Frontal cortex (tissue), 4 donors: ENCODE measurements around the gene CDH11. TPM values are rescaled to one million over a fixed set of nuclear protein-coding genes. Genes with fewer than 3 reads are reported as not detected.
A peak's percentile ranks its signal among the peaks of the same experiment; 100 is the strongest.

Experiments
- DNase-seq, 2 donors: peaks; one replicate each; pipeline ENCODE4 v3.0.0; 2012; ENCODE audit warnings: low spot score in 2 of 2
- FAIRE-seq: peaks from 2 replicates; lab custom pipeline; 2012; peaks lifted over from hg19 to GRCh38; lab: Jason Lieb, UNC
- total RNA-seq: library from RNA; depleted of rRNA; stranded (reverse); fragments of >200 nt; gene quantifications from one replicate; pipeline ENCODE4 v1.2.3, GENCODE V29; 2014
- donor health status: control.
- donor health status: control.
- donor health status: control.

The CDH11 gene
- total RNA-seq, 1 donor from 2014 or later, result 313 TPM

DNA sequence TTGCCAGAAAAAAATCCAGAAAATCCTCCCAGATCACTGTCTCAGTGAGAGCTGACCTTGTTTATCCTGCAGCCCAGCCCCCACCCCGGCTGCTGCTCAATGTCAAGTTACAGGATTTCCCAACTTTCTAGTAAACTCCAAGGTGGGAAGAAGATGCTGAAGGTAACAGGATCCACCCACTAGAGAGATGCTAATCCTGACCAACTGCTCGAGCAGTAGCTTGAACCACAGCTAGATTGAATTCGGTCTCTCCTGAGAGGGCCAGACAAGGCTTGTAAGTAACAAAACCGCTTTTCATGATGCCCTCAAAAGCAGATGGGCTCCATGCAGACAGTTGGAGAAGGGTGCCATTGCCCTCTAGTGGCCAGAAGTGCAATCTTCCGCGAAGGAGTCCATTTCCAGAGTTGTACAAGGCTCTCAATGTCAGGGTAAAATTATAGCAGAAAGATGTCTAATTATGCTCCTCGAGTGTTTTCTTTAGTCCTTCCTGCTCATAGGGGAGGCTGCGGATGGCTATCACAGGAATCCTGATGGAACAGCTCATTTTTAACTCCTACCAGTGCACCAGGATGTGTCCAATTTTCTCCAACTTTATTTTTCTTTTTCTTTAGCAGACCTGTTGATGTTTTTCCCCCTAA is 3.9 kb downstream of the CDH11 start:
- DNase-seq (peak; percentile 49 to 63), FAIRE-seq (peak; percentile 42)

DNA sequence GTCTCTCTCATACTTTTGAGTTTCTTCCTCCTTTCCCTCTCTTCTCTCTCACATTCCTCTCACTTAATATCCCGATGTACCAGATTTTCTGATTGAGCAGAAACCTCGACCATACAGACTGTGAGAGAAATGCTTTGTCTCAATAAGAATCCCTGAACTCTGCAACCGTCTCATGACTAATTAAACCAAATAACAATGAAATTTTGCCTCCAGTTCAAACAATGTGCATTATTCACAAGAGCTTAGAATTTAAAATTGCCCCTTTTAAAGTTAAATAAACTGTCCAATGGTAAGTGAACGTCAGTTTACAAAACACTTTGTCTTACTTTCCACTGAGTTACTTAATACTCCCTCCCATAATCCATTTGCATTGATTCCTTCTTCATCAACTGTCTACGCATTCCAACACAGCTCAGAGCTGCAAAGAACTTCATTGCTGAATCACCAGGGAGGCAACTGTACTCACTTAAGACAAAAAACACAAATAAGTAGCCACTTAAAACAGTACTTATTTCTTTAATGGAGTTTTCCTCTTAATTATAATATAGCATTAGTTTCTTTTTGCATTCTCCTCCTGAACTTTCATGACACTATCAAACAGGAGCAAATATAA is 4.9 kb downstream of the CDH11 start:
- no peak for FAIRE-seq
- no peak for DNase-seq

DNA sequence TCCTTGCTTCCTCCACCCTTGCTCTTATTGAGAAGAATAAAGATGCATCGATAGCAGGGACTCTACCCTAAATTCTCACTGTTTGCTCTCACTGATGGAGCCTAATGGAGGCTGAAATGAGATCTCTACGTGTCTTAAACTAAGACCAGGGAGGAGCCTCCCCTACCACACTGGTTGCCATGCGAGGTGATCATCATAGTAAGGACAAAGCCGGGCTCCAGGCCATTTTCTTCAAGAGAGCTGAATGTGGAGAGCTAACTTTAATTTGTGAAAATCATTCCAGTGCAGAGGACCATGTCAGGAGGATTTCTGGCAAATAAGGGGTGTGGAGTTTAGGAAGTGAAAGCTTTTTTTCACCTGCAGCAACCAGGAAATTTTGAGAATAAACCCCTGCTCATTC is 5.6 kb downstream of the CDH11 start:
- FAIRE-seq (no peak), DNase-seq (no peak)

DNA sequence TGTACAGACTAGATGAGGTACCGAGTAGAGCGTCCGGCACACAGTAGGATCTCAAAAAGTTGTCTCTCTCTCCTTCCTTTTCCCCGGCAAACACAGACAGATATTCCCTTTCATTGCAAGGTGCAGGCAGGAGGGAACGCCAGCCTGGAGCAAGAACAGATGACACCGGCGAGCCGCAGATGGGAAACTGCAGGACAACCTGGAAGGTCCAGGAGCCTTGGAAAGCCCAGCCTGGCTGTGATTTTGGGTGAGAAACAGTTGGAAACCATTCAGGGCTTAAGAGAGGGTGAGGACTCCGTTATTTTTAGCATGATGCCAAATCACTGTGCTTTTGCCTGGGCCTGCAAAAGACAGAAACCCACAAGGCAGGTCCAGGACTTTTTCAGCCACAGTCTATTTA is 7.3 kb downstream of the CDH11 start:
- FAIRE-seq (no peak), DNase-seq (no peak)

DNA sequence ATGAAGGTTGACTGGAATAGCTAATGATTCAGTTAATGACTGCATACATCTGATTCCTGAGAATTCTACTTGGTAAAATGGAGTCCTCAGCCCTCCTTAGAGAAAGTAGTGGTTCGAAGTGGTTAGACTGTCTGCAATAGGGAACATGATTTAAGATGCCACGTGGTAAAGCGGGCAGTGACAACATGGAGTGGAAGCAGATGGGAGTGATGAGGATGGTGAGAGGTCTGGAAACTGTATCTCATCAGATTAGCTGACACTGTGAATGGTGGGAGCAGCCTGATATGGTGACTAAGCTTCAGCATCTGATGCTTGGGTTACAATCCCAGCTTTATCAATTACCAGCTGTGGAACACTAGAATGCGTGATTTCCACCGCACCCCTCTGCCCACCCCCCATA is 8.4 kb downstream of the CDH11 start:
- FAIRE-seq (no peak), DNase-seq (no peak)

DNA sequence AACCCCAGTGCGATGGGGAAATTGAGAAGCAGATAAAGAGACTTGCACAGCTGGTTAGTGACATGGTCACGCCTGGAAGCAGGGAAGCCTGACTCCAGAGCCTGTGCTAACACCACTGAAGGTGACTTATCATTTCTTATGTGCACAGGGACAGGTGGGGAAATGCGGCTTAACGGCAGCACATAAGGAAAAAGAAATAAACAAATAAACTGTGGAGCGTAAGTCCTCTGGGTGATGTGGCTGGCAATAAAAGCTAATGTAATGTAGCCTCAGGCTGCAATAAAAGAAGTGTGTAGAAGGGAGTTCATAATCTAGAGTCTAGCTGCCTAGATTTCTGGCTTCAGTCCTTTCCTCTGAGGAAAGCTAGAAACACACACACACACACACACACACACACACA is 10.6 kb downstream of the CDH11 start:
- DNase-seq, result no peak
- FAIRE-seq, result no peak

DNA sequence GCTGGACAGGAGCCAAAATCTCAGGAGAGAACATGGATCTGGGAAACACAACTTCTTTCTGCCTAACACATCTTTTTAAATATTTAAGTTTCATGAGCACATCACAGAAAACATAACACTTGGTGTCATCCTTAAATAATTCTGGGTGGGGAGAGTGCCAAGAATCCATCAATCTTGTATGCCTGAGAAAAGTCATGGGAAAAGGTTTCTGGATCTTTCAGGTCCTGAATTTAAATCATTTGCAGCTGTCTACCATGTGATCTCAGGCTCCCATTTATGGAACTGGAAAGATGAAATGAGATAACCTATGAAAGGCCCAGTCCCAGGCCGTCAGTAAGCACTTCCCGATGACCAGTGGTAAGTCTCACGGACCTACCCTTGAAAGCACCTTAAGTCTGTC is 15.1 kb downstream of the CDH11 start:
- DNase-seq (no peak), FAIRE-seq (no peak)

DNA sequence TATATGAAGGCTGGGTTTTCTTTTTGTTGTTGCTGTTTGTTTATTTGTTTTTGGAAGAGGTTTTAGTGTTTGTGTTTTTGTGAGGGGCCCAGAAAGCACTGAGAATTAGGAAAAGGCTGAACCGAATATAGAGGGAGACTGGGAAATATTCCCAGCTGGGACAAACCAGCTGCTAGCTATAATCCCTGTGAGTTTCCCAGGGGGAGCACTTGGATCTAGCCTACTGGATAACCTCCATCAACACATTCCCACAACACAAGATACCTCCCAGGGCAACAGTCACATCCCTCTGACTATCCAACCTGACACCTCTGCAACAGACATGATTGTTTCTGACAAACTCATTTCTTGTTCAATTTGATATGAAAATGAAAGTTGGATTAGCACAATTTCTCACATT is 16.7 kb downstream of the CDH11 start:
- DNase-seq (no peak), FAIRE-seq (no peak)

DNA sequence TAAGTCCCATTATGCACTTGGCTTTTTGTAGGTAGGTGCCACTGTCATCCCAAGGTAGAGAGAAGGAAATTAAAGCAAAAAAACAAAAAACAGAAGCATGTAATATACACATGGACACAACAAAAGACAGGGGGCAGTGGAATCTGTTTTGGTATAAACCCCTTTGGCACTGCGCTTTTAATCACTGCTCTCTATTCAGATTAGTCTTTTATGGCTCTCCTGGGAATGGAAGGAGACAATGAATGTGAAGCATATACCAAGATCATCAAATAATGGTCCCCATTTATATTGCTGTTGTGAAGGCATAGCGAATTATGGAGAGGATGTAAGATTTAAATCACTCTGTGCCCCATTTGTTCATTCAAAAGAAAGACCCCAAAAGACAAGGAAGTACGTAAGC is 17.4 kb downstream of the CDH11 start:
- FAIRE-seq, result no peak
- no peak for DNase-seq

DNA sequence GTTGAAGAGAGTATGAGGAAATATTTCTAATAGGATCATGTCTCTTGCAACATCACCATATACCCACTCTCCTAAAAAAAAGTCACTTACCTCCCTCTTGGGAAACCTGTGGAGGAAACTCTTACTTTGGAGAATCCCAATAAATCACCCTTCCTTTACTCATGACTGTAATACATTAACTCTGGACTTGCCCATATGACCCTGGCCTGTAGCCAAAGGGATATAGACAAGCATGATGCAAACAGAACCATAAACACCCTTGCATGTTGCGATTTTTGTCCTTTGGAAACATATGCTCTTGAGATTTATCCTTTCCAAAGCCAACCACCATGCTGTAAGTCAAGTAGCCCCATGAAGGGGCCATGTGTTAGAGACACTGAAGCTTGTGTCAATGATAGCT is 19.5 kb downstream of the CDH11 start:
- FAIRE-seq, result no peak
- DNase-seq, result no peak

DNA sequence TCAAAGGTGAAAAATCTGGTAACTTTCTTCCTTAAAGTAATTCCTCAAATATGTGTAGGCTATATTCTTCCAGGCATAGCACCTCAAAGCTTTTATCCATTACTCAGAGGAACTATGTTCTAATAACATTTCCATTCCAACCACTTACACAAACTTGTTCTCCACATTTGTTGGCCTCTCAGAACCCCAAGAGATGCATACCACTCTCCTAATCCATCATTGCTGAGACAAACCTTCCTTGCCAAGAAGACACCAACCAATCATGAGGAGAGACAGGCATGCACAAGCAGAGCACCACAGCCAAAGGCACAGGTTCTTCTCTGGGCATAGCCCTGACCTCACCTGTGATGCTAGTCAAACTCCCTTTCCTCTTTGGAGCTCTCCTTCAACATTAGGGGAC is 20.9 kb downstream of the CDH11 start:
- FAIRE-seq (no peak), DNase-seq (no peak)

DNA sequence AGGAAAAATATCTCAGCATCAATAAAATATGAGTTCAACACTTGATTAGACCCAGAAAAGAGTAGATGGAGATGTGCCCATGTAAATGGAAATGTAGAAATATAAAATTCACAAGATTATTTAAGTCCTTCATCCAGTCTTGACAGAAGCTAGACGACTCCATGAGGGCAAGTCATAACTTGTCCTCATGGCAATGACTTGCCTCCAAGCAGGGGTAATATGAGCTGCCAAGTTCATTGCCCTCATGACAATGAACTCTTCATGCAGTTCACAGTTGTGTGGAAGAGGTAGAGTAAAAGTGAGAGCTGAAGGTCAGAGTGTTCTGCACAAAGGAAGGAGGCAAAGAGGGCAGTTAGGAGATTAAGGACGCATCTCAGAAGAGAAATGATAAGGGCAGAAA is 22.3 kb downstream of the CDH11 start:
- FAIRE-seq (no peak), DNase-seq (no peak)

DNA sequence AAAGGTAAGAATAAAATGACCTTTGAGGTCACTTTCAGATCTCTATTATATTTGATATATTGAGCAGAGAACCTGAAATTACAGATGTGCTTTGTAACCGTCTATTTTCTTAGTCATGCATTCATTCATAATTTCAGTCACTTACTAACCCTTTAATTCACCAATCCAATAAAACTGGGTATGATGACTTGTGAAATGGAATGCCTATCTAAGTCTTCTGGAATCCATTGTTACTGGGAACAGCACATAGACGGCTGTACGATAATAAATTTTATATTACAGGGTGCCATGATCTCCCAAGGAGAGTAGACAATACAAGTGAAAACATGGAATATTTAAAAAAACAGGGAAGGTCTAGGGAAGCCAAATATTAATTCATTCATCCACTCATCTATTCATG is 22.9 kb downstream of the CDH11 start:
- DNase-seq (no peak), FAIRE-seq (no peak)

DNA sequence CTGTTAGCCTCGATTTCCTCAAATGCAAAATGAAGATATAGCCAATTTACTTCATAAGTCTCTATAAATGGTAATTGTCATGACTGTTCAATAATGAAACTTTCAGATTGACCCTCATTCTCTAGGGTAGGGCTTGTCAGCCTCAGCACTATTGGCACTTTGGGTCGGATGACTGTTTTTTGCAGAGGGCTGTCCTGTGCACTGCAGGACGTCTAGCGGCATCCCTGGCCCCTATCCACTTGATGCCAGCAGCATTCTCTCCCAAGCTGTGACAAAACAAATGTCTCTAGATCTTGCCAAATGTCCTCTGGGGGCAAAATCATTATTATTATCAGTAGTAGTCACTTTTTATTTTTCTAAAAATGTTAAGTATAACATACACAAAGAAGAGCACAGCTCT is 24.6 kb downstream of the CDH11 start:
- no peak for FAIRE-seq
- no peak for DNase-seq

DNA sequence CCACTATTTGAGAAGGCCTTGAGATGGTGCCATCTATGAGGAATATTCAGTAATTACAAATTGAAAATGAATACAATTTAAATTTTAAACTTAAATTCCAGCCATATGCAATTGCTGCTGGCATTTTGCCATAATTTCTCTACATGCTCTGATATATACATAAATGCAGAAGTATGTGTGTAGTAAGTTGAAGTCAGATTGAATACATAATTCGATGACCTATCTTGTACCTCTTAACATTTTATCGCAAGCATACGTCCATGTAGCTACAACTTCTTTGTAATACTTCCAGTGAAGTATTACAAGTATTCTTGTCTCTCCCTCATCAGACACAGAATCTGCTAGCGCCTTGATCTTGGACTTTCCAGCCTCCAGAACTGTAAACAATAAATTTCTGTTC is 26.0 kb downstream of the CDH11 start:
- DNase-seq (no peak), FAIRE-seq (no peak)

DNA sequence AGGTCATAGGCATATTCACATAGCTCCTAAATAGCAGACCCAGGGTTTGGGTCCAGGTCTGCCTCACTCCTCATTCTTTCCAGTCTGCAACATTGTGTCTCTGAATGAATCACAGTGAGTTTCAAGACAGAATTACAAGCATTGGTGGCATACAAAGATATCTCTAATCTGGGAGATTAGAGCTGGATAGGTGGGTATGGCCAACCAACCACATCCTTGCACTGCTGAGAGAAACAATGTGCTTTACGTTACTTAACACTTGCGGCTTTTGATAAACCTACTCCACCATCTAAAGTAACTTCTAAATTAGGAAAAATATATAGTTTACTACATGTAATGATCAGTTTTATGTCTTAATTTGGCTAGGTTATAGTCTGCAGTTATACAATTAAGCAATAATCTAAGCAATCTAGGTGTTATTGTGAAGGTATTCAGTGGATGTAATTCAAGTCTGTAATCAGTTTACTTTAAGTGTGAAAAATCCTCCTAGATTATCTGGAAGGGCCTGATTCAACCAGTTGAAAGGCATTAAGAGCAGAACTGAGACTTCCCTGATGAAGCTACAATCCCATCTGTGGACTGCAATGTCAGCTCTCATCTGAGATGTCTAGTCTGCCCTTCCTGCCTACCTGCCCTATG is 26.7 kb downstream of the CDH11 start:
- DNase-seq, result no peak

DNA sequence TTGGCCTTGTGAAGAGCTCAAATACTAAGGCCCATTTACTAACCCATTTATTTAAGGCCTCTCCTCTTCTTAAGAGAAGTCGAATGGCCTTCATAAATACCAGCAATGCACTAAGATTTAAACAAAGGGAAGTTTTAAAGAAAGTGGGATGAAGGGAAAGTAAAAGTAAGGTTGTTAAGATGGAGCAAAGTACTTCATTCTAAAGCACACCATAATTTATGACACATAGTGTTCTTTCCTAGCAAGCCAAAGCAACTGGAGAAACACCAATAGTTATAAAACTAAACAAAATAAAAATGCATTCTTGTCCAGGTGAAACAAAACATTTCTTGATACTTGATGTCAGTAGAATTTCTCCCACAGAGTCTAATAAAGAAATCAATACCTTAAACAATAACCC is 27.9 kb downstream of the CDH11 start:
- FAIRE-seq, result no peak
- DNase-seq, result no peak

More for the DNA sequence above, 26.7 kb downstream of the CDH11 start:
- no peak for FAIRE-seq

DNA sequence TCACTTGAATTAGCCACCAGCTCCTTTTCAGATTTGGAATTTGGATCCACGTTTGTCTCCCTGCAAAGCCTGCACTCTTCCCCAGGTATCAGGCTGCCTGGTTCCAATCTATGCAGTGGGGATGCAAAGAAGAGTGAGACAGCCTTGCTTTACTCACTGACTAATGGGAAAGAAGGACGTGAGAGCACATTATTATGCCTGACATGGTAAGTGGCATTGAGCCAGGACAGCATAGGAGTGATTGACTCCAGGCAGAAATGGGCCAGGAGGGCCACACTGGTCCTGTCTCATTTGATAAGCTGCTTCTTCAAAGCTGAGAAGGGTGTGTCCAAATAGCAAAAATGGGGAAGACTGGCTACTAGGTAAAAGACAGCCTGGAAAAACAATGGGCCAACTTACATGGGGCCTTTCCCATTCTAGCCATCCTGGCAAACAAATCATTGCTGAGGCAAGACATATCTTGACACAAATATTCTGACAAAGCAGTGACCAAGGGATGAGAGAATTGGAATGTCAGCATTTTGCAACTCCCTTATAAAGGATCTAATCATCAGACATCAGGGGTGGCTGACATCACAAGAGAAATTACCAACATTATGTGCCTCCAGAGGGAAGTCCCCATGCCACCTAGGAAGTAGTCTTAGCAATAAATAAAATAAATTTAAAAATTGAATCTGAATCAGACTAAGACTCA is 38.6 kb downstream of the CDH11 start:
- DNase-seq, result no peak
- FAIRE-seq, result no peak

DNA sequence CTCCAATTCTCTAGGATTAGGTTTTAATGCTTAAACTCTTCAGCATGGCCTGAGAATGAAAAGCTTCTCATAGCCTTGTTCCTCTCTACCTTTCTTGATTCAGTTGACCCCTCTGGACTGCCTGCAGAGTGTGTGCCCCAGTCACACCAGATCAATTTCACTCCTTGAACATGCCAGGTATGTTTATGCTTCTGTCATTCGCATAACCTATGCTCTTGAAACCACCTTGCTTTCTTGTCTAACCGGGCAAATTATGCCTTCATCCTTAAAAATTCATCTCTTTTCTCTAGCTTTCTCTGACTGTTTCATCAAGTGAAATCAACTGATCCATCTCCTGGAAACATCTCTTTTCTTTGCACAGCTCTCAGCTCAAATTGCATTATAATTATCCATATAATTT is 42.3 kb downstream of the CDH11 start:
- FAIRE-seq (no peak), DNase-seq (no peak)

DNA sequence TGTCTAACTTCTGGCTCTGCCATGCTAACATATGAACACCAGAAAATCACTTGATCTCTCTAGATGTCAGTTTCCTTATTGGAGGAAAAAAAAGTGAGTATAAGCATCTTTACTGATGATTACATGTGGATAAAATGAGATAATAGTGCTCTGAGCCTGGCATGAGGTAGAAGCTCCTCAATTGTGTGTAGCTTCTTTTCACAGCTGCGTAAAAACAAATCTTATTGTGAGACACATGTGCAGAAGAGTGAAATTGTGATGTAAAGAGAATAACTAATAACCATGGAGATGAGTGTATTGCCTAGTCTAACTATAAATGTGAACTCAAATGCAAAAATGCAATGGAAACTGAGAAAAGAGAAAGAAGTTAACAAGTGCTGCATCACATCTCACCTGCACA is 44.7 kb downstream of the CDH11 start:
- FAIRE-seq, result no peak
- no peak for DNase-seq

DNA sequence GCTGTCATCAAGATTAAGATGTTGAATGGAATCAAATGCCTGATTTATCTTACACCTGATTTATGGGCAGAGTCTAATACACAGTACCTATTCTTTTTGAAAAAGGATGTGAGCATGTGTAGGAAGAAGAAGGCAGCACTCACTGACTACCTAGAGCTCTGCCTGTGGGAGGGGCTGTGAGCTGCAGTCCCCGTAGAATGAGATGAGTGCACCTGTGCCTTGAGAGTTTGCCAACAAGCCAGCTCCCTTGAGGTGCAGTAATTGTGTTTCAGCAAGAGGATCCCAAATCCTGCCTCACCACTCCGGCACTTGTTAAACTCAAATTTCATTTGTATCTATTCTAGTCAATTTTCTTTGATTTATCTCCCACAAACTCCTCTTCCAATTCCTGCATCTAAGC is 46.0 kb downstream of the CDH11 start:
- DNase-seq, result no peak
- FAIRE-seq, result no peak
